Dedifferentiated amniotic fluid mesenchymal stem cell (primary cell): ENCODE results near the gene MAP3K7CL.
A peak's percentile ranks its signal among the peaks of the same experiment; 100 is the strongest.

Experiments
- DNase-seq: peaks from one replicate; pipeline ENCODE4 v3.0.0-alpha.2; 2016; ENCODE audit errors: extremely low spot score

The MAP3K7CL gene

GRCh38 chr21:29195981-29196669 is 65.7 kb downstream of the MAP3K7CL start:
- DNase-seq, result peak; percentile 65

- no peak for DNase-seq
These were observed 66.3 kb downstream of the MAP3K7CL start for GRCh38 chr21:29196670-29197191.

GRCh38 chr21:29201186-29201585 is 70.7 kb downstream of the MAP3K7CL start:
- no peak for DNase-seq

- DNase-seq, result no peak
These were observed 74.6 kb downstream of the MAP3K7CL start for GRCh38 chr21:29205009-29205408.

GRCh38 chr21:29205988-29206387 is 75.5 kb downstream of the MAP3K7CL start:
- DNase-seq, result no peak

GRCh38 chr21:29206445-29206844 is 76.0 kb downstream of the MAP3K7CL start:
- no peak for DNase-seq

- DNase-seq, result no peak
These were observed 76.8 kb downstream of the MAP3K7CL start for GRCh38 chr21:29207201-29207600.

GRCh38 chr21:29208044-29208681 is 77.7 kb downstream of the MAP3K7CL start:
- DNase-seq, result no peak

- DNase-seq, result peak; percentile 92
These were observed 78.2 kb downstream of the MAP3K7CL start for GRCh38 chr21:29208682-29209059.

- DNase-seq, result no peak
These were observed 79.3 kb downstream of the MAP3K7CL start for GRCh38 chr21:29209696-29210095.

- DNase-seq, result no peak
These were observed 80.8 kb downstream of the MAP3K7CL start for GRCh38 chr21:29211205-29211604.

GRCh38 chr21:29212446-29212845 is 82.0 kb downstream of the MAP3K7CL start:
- no peak for DNase-seq

- no peak for DNase-seq
These were observed 83.3 kb downstream of the MAP3K7CL start for GRCh38 chr21:29213513-29214385.

GRCh38 chr21:29215709-29216108 is 85.3 kb downstream of the MAP3K7CL start:
- no peak for DNase-seq

GRCh38 chr21:29217818-29218291 is 87.4 kb downstream of the MAP3K7CL start:
- peak; percentile 87 for DNase-seq

- DNase-seq, result no peak
These were observed 88.3 kb downstream of the MAP3K7CL start for GRCh38 chr21:29218749-29219148.

GRCh38 chr21:29219165-29219770 is 88.8 kb downstream of the MAP3K7CL start:
- peak; percentile 38 for DNase-seq

- DNase-seq, result peak; percentile 69
These were observed 90.9 kb downstream of the MAP3K7CL start for GRCh38 chr21:29221253-29221744.

GRCh38 chr21:29224006-29224405 is 93.6 kb downstream of the MAP3K7CL start:
- no peak for DNase-seq
